ENCODE data around the gene SNN. TPM values are rescaled to one million over a fixed set of nuclear protein-coding genes. Genes with fewer than 3 reads are reported as not detected.

SNN gene
- total and polyA plus RNA-seq, 2 of the 8 experiments (the other 6 are each of a cell fraction or from before 2014, with no cell fraction given): 37.4 to 66.9 TPM

DNA sequence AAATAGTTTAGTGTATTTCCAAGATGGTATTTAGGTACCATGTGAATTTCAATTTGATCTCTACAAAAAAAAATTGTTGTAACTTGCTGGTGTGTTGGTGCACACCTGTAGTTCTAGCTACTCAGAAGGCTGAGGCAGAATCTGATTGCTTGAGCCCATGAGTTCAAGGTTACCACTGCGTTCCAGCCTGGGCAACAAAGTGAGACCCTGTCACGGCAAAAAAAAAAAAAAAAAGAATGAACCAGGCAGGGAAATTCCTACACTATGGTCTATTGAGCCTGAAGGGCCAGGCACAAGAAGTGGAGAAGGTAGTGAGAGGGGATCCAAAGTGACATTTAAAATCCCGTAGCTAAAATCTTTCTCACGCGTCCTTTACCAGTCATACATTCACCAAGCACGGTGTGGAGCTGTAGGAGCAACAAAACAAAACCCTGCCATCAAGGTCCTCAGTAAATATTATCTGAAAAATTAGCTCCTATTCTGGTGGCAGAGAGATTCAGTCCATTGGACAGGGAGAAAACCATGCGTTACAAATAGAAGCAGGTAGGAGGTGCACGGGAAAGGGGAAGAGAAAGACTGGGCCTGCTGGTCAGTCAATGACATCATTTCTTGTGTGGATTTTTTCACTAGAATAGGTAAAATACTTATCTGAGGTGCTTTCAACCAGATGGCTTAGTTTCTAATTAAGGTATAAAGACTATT lies 47.1 kb downstream of the SNN start (continued):
- TF ChIP-seq, protein P1, sequence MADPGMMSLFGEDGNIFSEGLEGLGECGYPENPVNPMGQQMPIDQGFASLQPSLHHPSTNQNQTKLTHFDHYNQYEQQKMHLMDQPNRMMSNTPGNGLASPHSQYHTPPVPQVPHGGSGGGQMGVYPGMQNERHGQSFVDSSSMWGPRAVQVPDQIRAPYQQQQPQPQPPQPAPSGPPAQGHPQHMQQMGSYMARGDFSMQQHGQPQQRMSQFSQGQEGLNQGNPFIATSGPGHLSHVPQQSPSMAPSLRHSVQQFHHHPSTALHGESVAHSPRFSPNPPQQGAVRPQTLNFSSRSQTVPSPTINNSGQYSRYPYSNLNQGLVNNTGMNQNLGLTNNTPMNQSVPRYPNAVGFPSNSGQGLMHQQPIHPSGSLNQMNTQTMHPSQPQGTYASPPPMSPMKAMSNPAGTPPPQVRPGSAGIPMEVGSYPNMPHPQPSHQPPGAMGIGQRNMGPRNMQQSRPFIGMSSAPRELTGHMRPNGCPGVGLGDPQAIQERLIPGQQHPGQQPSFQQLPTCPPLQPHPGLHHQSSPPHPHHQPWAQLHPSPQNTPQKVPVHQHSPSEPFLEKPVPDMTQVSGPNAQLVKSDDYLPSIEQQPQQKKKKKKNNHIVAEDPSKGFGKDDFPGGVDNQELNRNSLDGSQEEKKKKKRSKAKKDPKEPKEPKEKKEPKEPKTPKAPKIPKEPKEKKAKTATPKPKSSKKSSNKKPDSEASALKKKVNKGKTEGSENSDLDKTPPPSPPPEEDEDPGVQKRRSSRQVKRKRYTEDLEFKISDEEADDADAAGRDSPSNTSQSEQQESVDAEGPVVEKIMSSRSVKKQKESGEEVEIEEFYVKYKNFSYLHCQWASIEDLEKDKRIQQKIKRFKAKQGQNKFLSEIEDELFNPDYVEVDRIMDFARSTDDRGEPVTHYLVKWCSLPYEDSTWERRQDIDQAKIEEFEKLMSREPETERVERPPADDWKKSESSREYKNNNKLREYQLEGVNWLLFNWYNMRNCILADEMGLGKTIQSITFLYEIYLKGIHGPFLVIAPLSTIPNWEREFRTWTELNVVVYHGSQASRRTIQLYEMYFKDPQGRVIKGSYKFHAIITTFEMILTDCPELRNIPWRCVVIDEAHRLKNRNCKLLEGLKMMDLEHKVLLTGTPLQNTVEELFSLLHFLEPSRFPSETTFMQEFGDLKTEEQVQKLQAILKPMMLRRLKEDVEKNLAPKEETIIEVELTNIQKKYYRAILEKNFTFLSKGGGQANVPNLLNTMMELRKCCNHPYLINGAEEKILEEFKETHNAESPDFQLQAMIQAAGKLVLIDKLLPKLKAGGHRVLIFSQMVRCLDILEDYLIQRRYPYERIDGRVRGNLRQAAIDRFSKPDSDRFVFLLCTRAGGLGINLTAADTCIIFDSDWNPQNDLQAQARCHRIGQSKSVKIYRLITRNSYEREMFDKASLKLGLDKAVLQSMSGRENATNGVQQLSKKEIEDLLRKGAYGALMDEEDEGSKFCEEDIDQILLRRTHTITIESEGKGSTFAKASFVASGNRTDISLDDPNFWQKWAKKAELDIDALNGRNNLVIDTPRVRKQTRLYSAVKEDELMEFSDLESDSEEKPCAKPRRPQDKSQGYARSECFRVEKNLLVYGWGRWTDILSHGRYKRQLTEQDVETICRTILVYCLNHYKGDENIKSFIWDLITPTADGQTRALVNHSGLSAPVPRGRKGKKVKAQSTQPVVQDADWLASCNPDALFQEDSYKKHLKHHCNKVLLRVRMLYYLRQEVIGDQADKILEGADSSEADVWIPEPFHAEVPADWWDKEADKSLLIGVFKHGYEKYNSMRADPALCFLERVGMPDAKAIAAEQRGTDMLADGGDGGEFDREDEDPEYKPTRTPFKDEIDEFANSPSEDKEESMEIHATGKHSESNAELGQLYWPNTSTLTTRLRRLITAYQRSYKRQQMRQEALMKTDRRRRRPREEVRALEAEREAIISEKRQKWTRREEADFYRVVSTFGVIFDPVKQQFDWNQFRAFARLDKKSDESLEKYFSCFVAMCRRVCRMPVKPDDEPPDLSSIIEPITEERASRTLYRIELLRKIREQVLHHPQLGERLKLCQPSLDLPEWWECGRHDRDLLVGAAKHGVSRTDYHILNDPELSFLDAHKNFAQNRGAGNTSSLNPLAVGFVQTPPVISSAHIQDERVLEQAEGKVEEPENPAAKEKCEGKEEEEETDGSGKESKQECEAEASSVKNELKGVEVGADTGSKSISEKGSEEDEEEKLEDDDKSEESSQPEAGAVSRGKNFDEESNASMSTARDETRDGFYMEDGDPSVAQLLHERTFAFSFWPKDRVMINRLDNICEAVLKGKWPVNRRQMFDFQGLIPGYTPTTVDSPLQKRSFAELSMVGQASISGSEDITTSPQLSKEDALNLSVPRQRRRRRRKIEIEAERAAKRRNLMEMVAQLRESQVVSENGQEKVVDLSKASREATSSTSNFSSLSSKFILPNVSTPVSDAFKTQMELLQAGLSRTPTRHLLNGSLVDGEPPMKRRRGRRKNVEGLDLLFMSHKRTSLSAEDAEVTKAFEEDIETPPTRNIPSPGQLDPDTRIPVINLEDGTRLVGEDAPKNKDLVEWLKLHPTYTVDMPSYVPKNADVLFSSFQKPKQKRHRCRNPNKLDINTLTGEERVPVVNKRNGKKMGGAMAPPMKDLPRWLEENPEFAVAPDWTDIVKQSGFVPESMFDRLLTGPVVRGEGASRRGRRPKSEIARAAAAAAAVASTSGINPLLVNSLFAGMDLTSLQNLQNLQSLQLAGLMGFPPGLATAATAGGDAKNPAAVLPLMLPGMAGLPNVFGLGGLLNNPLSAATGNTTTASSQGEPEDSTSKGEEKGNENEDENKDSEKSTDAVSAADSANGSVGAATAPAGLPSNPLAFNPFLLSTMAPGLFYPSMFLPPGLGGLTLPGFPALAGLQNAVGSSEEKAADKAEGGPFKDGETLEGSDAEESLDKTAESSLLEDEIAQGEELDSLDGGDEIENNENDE (IDR thresholded peaks at IDR 0.05; ENCODE audit: insufficient replicate concordance, low read length): no peak
- no peak for TF ChIP-seq POLR2A (IDR thresholded peaks at IDR 0.05; ENCODE audit: control extremely low read depth in 1 of 2, low read depth in 2 of 2, low read length in 2 of 2)
- no peak for TF ChIP-seq KDM1A (IDR thresholded peaks at IDR 0.05; ENCODE audit: borderline replicate concordance, low read length)
- no peak for TF ChIP-seq RNF2 (IDR thresholded peaks at IDR 0.05; ENCODE audit: borderline replicate concordance, low read depth, low read length, missing control alignments, poor library complexity, severe bottlenecking)
- no peak for TF ChIP-seq BCL11A (IDR thresholded peaks at IDR 0.05; ENCODE audit: low read depth in 2 of 2, low read length in 2 of 2)
- TF ChIP-seq EGR1 (IDR thresholded peaks at IDR 0.05; ENCODE audit: borderline replicate concordance, low read depth, low read length): no peak
- TF ChIP-seq CREB1 (IDR thresholded peaks at IDR 0.05): no peak
- TF ChIP-seq, protein P2, sequence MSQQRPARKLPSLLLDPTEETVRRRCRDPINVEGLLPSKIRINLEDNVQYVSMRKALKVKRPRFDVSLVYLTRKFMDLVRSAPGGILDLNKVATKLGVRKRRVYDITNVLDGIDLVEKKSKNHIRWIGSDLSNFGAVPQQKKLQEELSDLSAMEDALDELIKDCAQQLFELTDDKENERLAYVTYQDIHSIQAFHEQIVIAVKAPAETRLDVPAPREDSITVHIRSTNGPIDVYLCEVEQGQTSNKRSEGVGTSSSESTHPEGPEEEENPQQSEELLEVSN (IDR thresholded peaks at IDR 0.05): no peak
- no peak for TF ChIP-seq RAD21 (IDR thresholded peaks at IDR 0.05 in 1 of 2, conservative IDR thresholded peaks at IDR 0.05 in 1 of 2; ENCODE audit: low read depth in 2 of 2, low read length in 2 of 2)
